ENCODE data around the gene SMAP1.

Gene SMAP1

DNA sequence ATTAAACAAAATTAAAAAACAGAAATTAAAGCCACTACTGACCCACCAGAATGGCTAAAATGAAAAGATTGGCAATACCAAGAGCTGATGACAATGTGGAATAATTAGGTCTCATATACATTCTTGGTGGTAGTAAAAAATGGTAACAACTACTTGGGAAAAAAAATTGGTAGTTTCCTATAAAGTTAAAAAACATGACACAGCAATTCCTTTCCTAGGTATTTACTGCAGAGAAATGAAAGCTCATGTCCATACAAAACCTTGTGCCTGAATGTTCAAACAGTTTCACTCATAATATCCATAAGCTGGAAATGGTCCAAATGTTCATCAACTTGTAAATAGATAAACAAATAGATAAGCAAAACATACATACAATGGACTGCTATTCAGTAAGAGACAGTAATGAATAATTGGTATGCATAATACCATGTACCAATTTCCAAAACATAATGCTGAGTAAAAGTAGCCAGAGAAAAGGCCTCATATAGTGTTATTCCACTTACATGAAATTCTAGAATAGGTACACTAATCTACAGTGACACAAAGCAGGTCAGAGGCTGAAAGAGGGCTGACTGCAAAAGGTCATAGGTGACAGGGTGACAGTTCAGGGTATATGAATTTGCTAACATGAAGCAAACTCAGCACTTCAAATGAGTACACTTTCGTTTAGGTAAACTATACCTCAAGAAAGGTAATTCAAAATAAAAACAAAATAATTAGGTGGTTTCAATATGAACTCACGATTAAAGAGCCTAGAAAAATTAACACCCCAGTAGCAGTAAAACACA is 236.2 kb downstream of the SMAP1 start:
- no peak for DNase-seq

DNA sequence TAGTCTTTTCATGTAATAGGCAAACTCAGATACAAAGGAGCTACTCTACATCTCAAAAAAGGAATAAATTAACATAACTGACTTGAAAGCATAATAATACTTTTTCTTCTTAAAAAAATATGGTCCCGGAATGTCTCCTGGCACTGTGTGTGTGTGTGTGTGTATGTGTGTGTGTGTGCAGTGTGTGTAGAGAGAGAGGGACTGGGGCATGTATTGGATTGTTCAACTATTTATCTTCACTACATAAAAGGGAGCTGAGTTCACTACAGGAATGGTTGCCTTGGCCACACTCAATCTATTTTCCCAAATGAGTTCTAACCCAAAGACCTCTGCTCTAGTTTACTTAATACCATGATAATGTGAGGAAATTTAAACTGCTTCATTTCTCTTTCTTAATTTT is 238.1 kb downstream of the SMAP1 start:
- DNase-seq: no peak

All from NCI-H524 (cell line).